Urinary bladder (tissue), 4 donors: ENCODE data around the gene CHD1. TPM values are rescaled to one million over a fixed set of nuclear protein-coding genes. Genes with fewer than 3 reads are reported as not detected.

Experiments used
- DNase-seq: peaks from one replicate; pipeline ENCODE4 v3.0.0-alpha.2; 2015; ENCODE audit errors: extremely low spot score
- H3K27ac ChIP-seq: one replicate; pipeline ENCODE4 v1.5.1; 2013; ENCODE audit warnings: low read depth, mild to moderate bottlenecking, moderate library complexity
- H3K36me3 ChIP-seq: one replicate; pipeline ENCODE4 v1.6.1; 2013; ENCODE audit warnings: mild to moderate bottlenecking, moderate library complexity; ENCODE audit not compliant: insufficient read depth
- H3K4me1 ChIP-seq: one replicate; pipeline ENCODE4 v1.6.1; 2013; ENCODE audit warnings: mild to moderate bottlenecking, moderate library complexity; ENCODE audit not compliant: insufficient read depth
- H3K4me3 ChIP-seq: one replicate; pipeline ENCODE4 v1.5.1; 2013; ENCODE audit warnings: low read depth, low read length
- WGBS: extraction: QIAGEN DNeasy Blood & Tissue Kit; methylation state at CpG from one replicate; pipeline ENCODE4 v1.1.7; 2013; 5-methylcytosine and 5-hydroxymethylcytosine counted together
- polyA plus RNA-seq: library from polyadenylated mRNA; stranded (reverse); fragments of 200-250 nt; gene quantifications from one replicate; pipeline ENCODE4 v1.2.3, GENCODE V29; 2013
- total RNA-seq: library from RNA; depleted of rRNA; stranded (reverse); fragments of >200 nt; gene quantifications from one replicate; pipeline ENCODE4 v1.2.3, GENCODE V29; 2014
- donor health status: healthy with polysubstance abuse.
- donor health status: healthy.

Gene CHD1
- total and polyA plus RNA-seq, 2 donors: 13.0 to 146 TPM

DNA sequence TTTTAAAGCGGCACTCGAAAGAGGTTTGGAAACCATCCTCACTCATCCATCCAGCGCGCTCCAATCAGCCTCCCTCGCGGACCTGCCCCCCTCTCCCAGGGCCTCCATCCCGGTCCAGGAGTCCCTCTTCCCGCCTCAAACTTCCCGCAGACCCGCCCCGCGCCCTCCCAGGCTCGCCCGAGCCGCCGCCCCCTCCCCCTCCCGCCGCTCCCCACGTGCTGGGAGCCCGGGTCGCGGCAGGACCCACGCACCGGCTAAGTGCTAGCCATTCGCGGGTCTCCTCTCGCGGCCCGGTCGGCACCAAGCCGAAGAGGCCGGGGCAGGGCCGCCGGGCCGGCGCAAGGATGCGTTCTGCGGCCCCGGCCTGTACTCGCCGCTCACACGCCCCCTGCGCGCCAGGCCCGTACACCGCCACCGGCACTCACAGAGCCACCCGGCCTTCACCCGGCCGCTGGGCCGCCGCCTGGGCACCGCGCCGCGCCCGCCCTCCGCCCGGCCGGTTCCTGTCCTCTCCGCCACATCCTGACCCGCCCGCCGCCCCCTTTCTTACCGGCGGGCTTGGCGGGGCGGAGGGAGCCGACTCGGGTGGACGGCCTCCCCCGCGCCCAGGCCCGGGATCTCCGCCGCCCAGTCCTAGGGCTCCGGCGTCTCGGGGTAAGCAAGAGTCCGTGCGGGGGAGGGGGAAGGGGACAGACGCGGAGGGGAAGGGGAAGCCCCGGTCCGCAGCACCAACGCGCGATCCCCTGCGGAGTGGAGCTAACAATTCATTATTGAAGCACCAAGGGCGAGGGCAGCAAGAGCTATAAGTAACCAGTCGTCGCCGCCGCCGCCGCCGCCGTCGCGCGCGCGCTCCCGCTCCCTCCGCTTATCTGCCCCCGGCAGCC, 576 bp downstream of the CHD1 start:
- H3K4me1 ChIP-seq: no peaks in the 10 kb centered on the region
- WGBS: under 1% methylated on average over 106 of the region's 106 CpGs

DNA sequence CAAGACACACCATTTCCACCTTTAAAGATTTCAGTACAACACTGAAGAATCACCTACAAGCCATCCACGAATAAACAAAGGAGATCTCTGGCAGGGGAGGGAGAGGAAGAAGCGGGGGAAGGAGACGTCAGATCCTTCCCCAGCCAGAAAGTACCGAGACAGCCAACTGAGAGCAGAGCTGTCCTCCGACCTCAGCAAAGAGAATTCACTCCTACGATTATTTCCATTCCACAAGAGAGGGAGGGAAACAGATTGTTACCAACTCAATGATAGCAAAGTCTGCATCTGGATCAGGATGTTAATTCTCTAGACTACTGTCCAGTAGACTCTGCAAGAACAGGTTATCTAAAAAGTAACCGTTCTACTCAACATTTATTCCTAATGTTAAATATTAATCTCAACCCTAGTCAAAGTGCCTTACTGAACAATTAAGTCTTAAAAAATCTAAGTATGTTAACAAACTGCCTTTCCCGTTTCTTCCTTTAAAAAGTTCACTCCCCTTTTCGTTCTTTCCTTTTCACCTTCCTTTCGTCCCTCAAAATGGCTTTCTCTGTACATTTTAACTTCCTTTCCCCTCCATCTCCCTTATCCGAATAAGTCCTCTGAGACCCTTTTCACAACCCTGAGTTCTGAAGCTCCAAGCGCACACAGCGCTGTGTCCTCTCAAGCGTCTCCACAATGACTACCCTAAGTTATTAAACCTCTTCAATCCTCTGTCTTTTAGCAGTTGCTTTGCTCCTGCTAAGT, 1.4 kb downstream of the CHD1 start:
- Histone ChIP-seq H3K27ac (peak overlapping the region; percentile 99), H3K36me3 (peaks cover 4% of the 10 kb centered on the region), H3K4me3 (peak overlapping the region; percentile 81), H3K4me1 (no peaks in the 10 kb centered on the region)
- WGBS: under 1% methylated on average over 14 of the region's 14 CpGs
- peak; percentile 32 for DNase-seq

More for the DNA sequence above, 576 bp downstream of the CHD1 start:
- Histone ChIP-seq H3K36me3 (peaks cover 3% of the 10 kb centered on the region), H3K4me3 (peak overlapping the region; percentile 81), H3K27ac (peak overlapping the region; percentile 99)
- peak; percentile 32 for DNase-seq

DNA sequence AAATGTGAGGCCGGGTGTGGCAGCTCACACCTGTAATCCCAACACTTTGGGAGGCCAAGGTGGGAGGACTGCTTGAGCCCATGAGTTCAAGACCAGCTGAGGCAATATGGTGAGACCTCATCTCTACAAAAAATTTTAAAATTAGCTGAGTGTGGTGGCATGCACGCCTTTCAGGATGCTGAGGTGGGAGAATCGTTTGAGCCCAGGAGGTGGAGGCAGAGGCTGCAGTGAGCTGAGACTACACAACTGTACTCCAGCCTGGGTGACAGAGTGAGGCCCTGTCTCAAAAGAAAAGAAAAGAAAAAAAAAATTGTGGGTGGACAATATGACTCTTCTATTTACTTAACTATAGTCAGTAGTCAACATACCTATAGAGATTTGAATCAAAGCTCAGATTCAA, 4.8 kb downstream of the CHD1 start:
- 86% methylated on average over 3 of the region's 3 CpGs for WGBS
- peaks cover 4% of the 10 kb centered on the region for H3K36me3 ChIP-seq
- no peaks in the 10 kb centered on the region for H3K4me1 ChIP-seq

DNA sequence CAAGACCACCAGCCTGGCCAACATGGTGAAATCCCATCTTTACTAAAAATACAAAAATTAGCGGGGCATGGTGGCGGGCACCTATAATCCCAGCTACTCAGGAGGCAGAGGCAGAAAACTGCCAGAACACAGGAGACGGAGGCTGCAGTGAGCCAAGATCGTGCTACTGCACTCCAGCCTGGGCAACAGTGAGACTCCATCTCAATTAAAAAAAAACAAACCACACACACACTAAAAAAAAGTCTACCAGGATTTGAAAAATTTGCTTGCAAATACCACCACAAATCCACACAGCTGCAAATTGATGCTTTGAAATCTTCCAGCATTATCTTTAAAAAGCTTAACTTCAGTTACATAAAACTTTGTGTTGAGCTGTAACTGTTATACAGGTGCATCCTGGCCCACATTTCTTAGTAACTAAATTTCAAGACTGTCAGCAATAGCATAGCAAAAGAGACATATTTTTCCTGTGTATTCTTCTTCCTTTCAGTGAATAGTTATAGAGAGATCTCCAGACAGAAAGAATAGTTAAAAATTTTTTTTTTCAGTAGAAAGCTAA, 6.8 kb downstream of the CHD1 start:
- Histone ChIP-seq H3K27ac (no peak overlapping the region), H3K4me1 (no peaks in the 10 kb centered on the region), H3K36me3 (peaks cover 4% of the 10 kb centered on the region), H3K4me3 (no peak overlapping the region)
- no peak for DNase-seq
- WGBS: 87% methylated on average over 4 of the region's 4 CpGs

More for the DNA sequence above, 4.8 kb downstream of the CHD1 start:
- DNase-seq: no peak
- no peak overlapping the region for H3K27ac ChIP-seq
- no peak overlapping the region for H3K4me3 ChIP-seq

DNA sequence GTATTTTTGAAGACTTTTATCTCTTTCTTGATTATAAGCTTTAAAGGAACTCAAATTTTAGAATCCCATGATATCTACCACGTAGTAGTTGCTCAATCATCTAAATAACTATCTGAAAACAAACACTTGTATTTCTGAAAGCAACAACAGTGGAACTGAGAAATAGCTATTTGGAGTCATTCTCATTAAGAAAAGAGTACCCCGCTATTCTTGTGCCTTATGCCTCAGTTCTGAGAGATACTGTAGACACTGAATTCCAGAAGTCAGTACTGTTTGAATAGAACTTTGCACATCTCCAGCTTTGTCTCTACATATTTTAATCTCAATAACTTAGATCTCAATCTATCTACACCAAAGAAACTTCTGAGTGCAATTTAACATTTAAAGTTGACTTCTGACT, 11.4 kb downstream of the CHD1 start:
- no peaks in the 10 kb centered on the region for H3K4me1 ChIP-seq
- H3K4me3 ChIP-seq: no peak overlapping the region
- H3K27ac ChIP-seq: no peak overlapping the region
- no peaks in the 10 kb centered on the region for H3K36me3 ChIP-seq
- 78% methylated on average over 2 of the region's 2 CpGs for WGBS
- no peak for DNase-seq

DNA sequence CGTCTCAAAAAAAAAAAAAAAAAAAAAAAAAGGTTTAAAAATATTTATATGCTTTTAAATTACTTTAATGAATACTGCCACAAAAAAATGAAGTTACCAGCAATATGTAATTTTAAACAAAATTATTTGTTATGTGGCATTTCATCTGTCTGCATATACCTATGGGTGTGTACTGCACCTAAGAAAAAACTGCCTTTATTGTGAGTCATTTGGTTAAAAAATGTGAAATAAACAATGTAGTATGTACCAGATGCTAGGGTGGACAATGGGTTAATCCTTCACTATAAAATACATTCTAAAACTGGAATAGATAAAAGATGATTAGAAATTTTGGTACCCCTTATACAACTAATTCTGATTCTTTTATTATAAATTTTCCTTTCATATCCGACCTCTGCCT, 12.3 kb downstream of the CHD1 start:
- Histone ChIP-seq H3K27ac (no peak overlapping the region), H3K4me1 (no peaks in the 10 kb centered on the region), H3K4me3 (no peak overlapping the region), H3K36me3 (no peaks in the 10 kb centered on the region)
- DNase-seq: no peak
- WGBS: 51% methylated on average over 2 of the region's 2 CpGs

DNA sequence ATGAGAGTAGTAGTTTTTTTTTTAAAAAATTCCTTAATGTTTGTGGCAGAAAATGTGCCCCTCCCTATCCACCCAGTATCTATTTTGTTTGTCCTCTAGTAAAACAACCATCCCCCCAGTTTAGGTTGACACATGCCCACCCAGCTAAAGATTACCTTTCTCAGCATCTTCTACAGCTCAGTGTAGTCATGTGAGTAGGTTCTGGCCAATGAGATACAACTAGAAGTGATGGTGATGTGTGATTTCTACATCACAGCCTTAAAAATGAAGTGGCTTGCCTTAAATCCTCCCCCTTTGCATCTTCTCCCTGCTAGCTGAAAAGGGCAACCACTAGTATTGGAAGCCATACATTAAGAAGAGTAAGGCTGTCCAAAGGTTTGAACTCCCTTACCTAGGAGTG, 14.9 kb downstream of the CHD1 start:
- Histone ChIP-seq H3K36me3 (no peaks in the 10 kb centered on the region), H3K4me3 (no peak overlapping the region), H3K27ac (no peak overlapping the region), H3K4me1 (no peaks in the 10 kb centered on the region)
- DNase-seq: no peak

DNA sequence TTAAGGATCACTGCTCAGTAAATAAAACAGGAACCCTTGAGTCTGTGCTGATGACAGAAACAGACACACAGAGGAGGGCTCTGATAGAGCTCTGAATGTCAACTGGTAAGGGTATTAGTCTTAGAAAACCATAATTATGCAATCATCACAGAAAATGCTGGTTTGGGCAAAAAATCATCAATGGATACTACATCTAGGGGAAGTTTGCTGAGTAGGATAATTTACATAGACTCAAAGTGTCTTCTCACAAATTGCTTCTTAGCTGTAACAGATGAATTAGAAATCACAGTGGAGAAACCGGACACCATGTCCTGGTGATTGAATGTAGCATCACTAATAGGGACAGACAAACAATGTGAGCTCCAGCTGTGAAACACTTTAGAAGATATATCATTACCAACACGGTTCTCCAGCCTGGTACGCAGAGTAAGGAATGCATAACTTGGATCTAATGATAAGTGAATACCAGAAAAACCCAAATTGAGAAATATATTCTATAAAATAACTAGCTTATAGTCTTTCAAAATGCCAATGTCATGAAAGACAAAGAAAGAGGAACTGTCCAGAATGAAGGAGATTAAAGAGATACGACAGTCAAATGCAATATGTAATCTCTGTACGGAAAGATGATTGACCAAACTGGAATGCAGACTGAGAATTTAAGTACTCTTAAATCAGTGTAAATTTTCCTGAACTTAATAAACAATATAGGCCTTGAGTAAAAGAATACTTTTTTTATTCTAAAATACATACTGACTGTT, 17.3 kb downstream of the CHD1 start:
- Histone ChIP-seq H3K27ac (no peak overlapping the region), H3K36me3 (no peaks in the 10 kb centered on the region), H3K4me1 (no peaks in the 10 kb centered on the region), H3K4me3 (no peak overlapping the region)
- 87% methylated on average over 5 of the region's 5 CpGs for WGBS
- DNase-seq: no peak

DNA sequence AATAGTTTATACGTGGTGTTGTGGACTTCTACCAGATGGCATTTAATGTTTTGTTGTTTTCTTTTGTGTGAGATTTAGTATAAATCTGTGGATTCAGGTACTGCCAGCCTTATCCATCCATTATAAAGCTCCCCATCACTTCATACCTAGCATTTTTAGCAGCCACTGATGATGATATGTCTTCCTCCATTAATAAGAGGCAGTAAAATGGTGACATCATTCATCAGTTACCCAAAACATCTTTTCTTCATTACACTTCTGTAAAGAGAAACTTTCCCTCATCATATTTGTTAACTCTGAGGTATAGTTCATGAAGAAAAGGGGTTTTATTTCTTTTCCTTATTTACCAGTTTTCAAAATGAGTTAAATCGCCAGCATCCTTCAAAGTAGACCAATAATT, 19.4 kb downstream of the CHD1 start:
- WGBS: 91% methylated on average over 2 of the region's 2 CpGs
- no peak for DNase-seq
- H3K4me1 ChIP-seq: no peaks in the 10 kb centered on the region
- no peaks in the 10 kb centered on the region for H3K36me3 ChIP-seq
- no peak overlapping the region for H3K4me3 ChIP-seq
- H3K27ac ChIP-seq: no peak overlapping the region

DNA sequence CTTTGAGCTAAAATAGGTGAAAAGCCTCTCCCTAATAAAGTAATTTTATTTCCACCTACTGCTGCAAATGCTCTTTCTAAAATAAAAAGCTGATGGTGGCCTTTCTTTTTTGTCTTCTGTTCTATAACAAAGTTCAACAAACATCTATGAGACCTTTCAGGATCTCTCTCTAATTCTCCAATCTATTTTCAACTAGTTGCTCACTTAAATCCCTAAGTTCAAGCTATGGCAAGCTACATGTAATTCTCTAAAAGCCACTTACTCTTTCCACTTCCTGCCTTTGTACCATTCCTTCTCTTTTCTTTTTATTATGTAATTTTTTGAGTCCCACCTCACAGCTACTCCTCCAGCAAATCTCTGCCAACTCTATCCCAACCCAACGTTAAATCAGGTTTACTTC, 20.9 kb downstream of the CHD1 start:
- Histone ChIP-seq H3K27ac (no peak overlapping the region), H3K4me1 (no peaks in the 10 kb centered on the region), H3K4me3 (no peak overlapping the region), H3K36me3 (no peaks in the 10 kb centered on the region)
- no peak for DNase-seq
- 69% methylated on average over 1 of the region's 1 CpG for WGBS

DNA sequence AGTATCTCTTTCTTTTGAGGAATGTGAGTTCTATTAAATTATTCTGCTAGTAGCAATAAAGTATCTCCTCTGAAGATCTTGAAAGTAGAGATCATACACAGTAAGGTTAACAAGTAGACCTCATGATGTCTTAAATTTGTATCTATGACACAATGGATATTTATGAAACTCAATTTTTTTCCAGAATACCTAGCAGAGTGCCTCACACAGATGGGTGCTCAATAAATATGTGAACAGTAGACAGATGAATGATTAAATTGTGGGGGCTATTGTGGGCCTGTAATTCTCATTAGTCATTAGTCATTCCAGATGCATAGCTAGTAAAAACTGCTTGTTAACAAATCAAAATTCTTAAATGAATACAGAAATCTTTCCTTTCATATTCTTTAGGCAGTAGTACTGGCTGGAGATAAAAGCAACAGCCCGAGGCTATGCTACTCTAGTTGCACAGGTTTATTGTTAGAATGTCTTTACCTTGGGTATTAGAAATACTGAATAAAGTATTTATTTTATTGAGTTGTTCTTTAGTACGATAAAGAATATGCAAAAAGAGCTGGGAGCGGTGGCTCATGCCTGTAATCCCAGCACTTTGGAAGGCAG, 22.0 kb downstream of the CHD1 start:
- DNase-seq: no peak
- WGBS: 81% methylated on average over 3 of the region's 3 CpGs

DNA sequence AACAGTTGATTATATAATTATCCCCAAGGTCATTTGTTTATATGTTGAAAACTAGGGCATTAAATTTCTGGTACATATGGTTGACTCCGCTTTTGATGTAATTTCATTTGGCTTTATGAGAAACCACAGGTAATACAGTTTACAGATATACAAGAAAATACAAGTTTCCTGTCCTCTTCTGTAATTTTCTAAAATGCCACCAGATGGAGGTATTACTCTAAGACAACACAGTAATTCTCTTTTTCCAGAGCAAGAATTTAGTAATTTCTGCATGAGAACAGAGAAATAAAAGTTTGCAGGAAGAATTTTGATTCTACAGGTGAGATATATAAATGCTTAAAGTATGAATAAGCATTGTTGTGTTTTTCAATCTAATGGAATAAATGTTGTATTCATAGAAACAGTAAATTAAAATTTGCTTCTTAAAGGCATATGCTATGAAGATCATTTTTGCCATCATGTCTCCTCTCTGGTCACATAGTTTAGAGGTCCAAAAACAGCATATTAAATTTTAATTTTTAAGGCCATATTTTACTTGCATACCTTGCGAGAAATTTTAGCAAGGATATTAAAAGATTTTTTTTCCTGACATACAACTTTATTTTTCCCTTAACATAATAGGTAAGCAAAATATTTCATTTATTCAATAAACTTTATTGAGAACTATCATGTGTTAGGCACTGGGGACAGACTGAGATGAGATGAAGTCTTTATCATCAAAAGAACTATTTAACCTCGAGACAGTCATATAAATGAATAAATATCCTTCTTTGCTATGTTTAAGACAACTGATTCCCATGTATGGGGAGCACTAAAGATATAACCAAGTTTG, 22.7 kb downstream of the CHD1 start:
- H3K4me3 ChIP-seq: no peak overlapping the region
- peak; percentile 45 for DNase-seq
- no peaks in the 10 kb centered on the region for H3K4me1 ChIP-seq
- H3K27ac ChIP-seq: no peak overlapping the region
- H3K36me3 ChIP-seq: no peaks in the 10 kb centered on the region
- WGBS: 66% methylated on average over 3 of the region's 3 CpGs

More for the DNA sequence above, 22.0 kb downstream of the CHD1 start:
- no peak overlapping the region for H3K27ac ChIP-seq
- H3K4me1 ChIP-seq: no peaks in the 10 kb centered on the region
- no peak overlapping the region for H3K4me3 ChIP-seq
- no peaks in the 10 kb centered on the region for H3K36me3 ChIP-seq
